ENCODE data around the gene OTUD3. TPM values are rescaled to one million over a fixed set of nuclear protein-coding genes. Genes with fewer than 3 reads are reported as not detected.
"Not testable (repeated sequence)": the region's sequence is repeated elsewhere in the genome, so short reads cannot be mapped to it uniquely, and the experiment has no call there.

Gene OTUD3
- total RNA-seq, 3 donors from 2014 or later: 7.8 to 15.4 (median 11.6) TPM

GRCh38 chr1:19925342-19926070 is 43.3 kb downstream of the OTUD3 start:
- no peak for DNase-seq
- intact Hi-C loops (cut with DNase I, micrococcal nuclease): no loop called here
- Histone ChIP-seq H3K9me3 (no peaks in the 10 kb centered on the region), H3K36me3 (ENCODE audit: low read depth) (no peaks in the 10 kb centered on the region), H3K4me3 (no peak overlapping the region), H3K4me1 (ENCODE audit: low read depth) (no peaks in the 10 kb centered on the region)
- peak; percentile 22 for ATAC-seq
- no peak for TF ChIP-seq CTCF (IDR thresholded peaks at IDR 0.05)

GRCh38 chr1:19926296-19927129 is 44.3 kb downstream of the OTUD3 start:
- intact Hi-C loops (cut with DNase I, micrococcal nuclease): no loop called here
- no peaks in the 10 kb centered on the region for H3K4me1 ChIP-seq (ENCODE audit: low read depth)
- no peaks in the 10 kb centered on the region for H3K36me3 ChIP-seq (ENCODE audit: low read depth)
- H3K4me3 ChIP-seq: no peak overlapping the region
- DNase-seq: no peak
- H3K9me3 ChIP-seq: peaks cover 7% of the 10 kb centered on the region
- no peak for TF ChIP-seq CTCF (IDR thresholded peaks at IDR 0.05)
- ATAC-seq: no peak

- ATAC-seq; intact Hi-C loops (cut with DNase I, micrococcal nuclease): not testable (repeated sequence)
Observed at GRCh38 chr1:19927130-19927421, 44.9 kb downstream of the OTUD3 start.

GRCh38 chr1:19932866-19933265 is 50.7 kb downstream of the OTUD3 start:
- TF ChIP-seq CTCF (IDR thresholded peaks at IDR 0.05): no peak
- intact Hi-C loops (cut with DNase I, micrococcal nuclease): no loop called here
- no peaks in the 10 kb centered on the region for H3K36me3 ChIP-seq (ENCODE audit: low read depth)

More at GRCh38 chr1:19927130-19927421, 44.9 kb downstream of the OTUD3 start:
- DNase-seq; H3K36me3 ChIP-seq (ENCODE audit: low read depth); H3K4me1 ChIP-seq (ENCODE audit: low read depth); H3K4me3 ChIP-seq: not testable (repeated sequence)
- peaks cover 11% of the 10 kb centered on the region for H3K9me3 ChIP-seq

GRCh38 chr1:19934336-19934735 is 52.1 kb downstream of the OTUD3 start:
- H3K4me3 ChIP-seq: no peak overlapping the region
- no peak for DNase-seq
- H3K36me3 ChIP-seq (ENCODE audit: low read depth): no peaks in the 10 kb centered on the region
- intact Hi-C loops (cut with DNase I, micrococcal nuclease): no loop called here
- peaks cover 21% of the 10 kb centered on the region for H3K9me3 ChIP-seq
- H3K4me1 ChIP-seq (ENCODE audit: low read depth): no peaks in the 10 kb centered on the region
- no peak for TF ChIP-seq CTCF (IDR thresholded peaks at IDR 0.05)
- no peak for ATAC-seq

More at GRCh38 chr1:19932866-19933265, 50.7 kb downstream of the OTUD3 start:
- Histone ChIP-seq H3K4me3 (no peak overlapping the region), H3K4me1 (ENCODE audit: low read depth) (no peaks in the 10 kb centered on the region), H3K9me3 (peaks cover 21% of the 10 kb centered on the region)
- DNase-seq (no peak), ATAC-seq (no peak)

- no peak for TF ChIP-seq CTCF (IDR thresholded peaks at IDR 0.05)
- no peak overlapping the region for H3K4me3 ChIP-seq
- peaks cover 17% of the 10 kb centered on the region for H3K9me3 ChIP-seq
- H3K4me1 ChIP-seq (ENCODE audit: low read depth): no peaks in the 10 kb centered on the region
- ATAC-seq (no peak), DNase-seq (no peak)
- H3K36me3 ChIP-seq (ENCODE audit: low read depth): no peaks in the 10 kb centered on the region
- intact Hi-C loops (cut with DNase I, micrococcal nuclease): no loop called here
Observed at GRCh38 chr1:19936061-19936750, 54.0 kb downstream of the OTUD3 start.
